Parathyroid adenoma (tissue), 2 donors: ENCODE data around the gene TAF1B.
A peak's percentile ranks its signal among the peaks of the same experiment; 100 is the strongest.

Experiments
- H2AFZ ChIP-seq: fragments of 300-600 bp; sonication (generic); one replicate; pipeline ENCODE4 v1.7.0; 2017; ENCODE audit warnings: antibody characterized with exemption, mild to moderate bottlenecking
- H3K27ac ChIP-seq: fragments of 300-600 bp; sonication (generic); one replicate; pipeline ENCODE4 v1.7.0; 2017
- H3K27me3 ChIP-seq: fragments of 300-600 bp; sonication (generic); one replicate; pipeline ENCODE4 v1.7.0; 2017; ENCODE audit warnings: low read length; ENCODE audit not compliant: control insufficient read depth, insufficient read depth
- H3K36me3 ChIP-seq: fragments of 300-600 bp; sonication (generic); one replicate; pipeline ENCODE4 v1.7.0; 2017; ENCODE audit warnings: low read length; ENCODE audit not compliant: control insufficient read depth, insufficient read depth
- H3K4me1 ChIP-seq: fragments of 300-600 bp; sonication (generic); one replicate; pipeline ENCODE4 v1.7.0; 2017; ENCODE audit warnings: control low read depth
- H3K4me2 ChIP-seq: fragments of 300-600 bp; sonication (generic); one replicate; pipeline ENCODE4 v1.7.0; 2017; ENCODE audit warnings: low read length
- H3K4me3 ChIP-seq: fragments of 300-600 bp; sonication (generic); one replicate; pipeline ENCODE4 v1.7.0; 2017; ENCODE audit warnings: low read depth, low read length
- H3K79me2 ChIP-seq: fragments of 300-600 bp; sonication (generic); one replicate; pipeline ENCODE4 v1.7.0; 2017; ENCODE audit warnings: control low read depth
- H3K9ac ChIP-seq: fragments of 300-600 bp; sonication (generic); one replicate; pipeline ENCODE4 v1.7.0; 2017; ENCODE audit warnings: mild to moderate bottlenecking
- H3K9me3 ChIP-seq: fragments of 300-600 bp; sonication (generic); one replicate; pipeline ENCODE4 v1.7.0; 2017; ENCODE audit warnings: low read length; ENCODE audit not compliant: control insufficient read depth
- TF ChIP-seq, protein P1 (sequence below): fragments of 300-600 bp; sonication (generic); IDR thresholded peaks from one replicate; pipeline ENCODE4 v1.7.0; 2017; ENCODE audit warnings: antibody characterized with exemption, mild to moderate bottlenecking
- donor health status: primary hyperparathyroidism.

The TAF1B gene

DNA sequence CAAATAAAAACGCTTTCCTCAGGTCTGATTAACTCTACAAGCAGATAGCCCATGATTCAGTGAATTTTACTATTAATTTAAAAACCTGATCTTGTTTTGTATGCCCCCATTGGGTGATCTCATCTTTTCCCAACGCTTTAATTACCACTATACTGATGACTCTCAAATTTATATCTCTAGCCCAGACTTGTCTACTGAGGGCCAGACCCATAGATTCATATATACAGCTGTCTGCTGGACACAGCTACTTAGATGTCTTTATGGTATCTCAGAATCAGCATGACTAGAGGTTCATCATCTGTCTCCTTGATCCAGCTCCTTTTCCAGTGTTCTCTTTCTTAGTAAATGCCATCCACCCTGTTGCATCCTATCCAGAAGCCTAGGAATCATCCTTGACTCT, 33.8 kb downstream of the TAF1B start:
- H3K36me3 ChIP-seq, result no peaks in the 10 kb centered on the region
- TF ChIP-seq, protein P1, sequence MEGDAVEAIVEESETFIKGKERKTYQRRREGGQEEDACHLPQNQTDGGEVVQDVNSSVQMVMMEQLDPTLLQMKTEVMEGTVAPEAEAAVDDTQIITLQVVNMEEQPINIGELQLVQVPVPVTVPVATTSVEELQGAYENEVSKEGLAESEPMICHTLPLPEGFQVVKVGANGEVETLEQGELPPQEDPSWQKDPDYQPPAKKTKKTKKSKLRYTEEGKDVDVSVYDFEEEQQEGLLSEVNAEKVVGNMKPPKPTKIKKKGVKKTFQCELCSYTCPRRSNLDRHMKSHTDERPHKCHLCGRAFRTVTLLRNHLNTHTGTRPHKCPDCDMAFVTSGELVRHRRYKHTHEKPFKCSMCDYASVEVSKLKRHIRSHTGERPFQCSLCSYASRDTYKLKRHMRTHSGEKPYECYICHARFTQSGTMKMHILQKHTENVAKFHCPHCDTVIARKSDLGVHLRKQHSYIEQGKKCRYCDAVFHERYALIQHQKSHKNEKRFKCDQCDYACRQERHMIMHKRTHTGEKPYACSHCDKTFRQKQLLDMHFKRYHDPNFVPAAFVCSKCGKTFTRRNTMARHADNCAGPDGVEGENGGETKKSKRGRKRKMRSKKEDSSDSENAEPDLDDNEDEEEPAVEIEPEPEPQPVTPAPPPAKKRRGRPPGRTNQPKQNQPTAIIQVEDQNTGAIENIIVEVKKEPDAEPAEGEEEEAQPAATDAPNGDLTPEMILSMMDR, result no peak
- H3K79me2 ChIP-seq, result no peaks in the 10 kb centered on the region
- no peaks in the 10 kb centered on the region for H3K9me3 ChIP-seq
- H2AFZ ChIP-seq, result no peak overlapping the region
- no peak overlapping the region for H3K9ac ChIP-seq
- no peaks in the 10 kb centered on the region for H3K4me1 ChIP-seq
- no peaks in the 10 kb centered on the region for H3K27me3 ChIP-seq
- H3K4me3 ChIP-seq, result no peak overlapping the region
- H3K27ac ChIP-seq, result no peak overlapping the region
- no peak overlapping the region for H3K4me2 ChIP-seq

DNA sequence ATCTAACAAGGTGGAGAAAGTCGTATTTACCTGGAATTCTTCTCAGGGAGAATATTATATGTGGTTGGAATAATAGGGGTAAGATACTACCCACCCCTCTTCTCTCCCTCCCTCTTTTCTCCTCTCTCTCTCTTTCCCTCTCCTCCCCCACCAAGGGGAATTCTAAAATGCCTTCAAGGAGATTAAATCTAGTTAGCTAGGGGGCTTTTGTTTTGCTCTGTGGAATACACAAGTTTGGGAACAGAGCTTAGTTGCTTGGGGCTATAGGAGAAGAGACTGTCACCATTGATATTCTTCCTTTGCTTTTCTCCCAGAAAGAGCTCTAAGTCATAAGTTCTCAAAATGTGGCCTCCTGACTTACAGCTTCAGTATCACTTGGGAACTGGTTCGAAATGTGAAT, 34.5 kb downstream of the TAF1B start:
- no peak overlapping the region for H3K4me3 ChIP-seq
- H3K9me3 ChIP-seq, result no peaks in the 10 kb centered on the region
- H3K79me2 ChIP-seq, result no peaks in the 10 kb centered on the region
- TF ChIP-seq, protein P1, result no peak
- H3K4me2 ChIP-seq, result no peak overlapping the region
- no peaks in the 10 kb centered on the region for H3K4me1 ChIP-seq
- H3K27ac ChIP-seq, result no peak overlapping the region
- H3K9ac ChIP-seq, result no peak overlapping the region
- H2AFZ ChIP-seq, result no peak overlapping the region
- H3K36me3 ChIP-seq, result no peaks in the 10 kb centered on the region
- no peaks in the 10 kb centered on the region for H3K27me3 ChIP-seq

DNA sequence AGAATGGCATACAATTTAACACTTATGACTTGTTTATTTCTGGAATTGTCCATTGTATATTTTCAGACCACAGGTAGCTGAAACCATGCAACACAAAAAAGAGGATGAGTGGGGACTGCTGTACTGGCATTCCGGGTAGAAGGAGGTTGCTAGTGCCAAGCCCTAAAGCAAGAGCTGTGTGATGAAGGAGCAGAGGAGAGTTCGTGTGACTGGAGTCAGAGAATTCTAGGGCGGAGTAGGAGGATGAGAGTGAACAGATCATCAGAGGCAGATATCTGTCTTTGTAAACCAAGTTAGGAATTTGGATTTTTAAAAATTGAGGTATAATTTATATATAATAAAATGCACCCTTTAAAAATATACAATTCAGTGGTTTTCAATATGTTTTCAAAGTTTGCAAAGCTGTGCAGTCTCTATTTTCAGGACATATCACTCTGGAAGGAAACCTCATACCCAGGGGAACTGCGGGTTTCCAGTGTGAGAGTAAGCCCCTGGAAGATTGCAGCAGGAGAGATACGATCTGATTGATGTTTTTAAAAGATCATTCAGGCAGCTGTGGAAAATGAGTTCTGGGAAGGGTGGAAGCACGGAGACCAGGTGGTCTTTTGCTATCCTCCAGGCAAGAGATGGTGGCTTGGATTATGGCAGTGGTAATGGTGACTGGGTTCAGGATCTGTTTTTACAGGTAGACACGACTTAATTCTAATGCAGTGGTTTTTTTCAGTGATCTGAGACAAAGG, 36.4 kb downstream of the TAF1B start:
- Histone ChIP-seq H2AFZ (no peak overlapping the region), H3K4me1 (no peaks in the 10 kb centered on the region), H3K9me3 (no peaks in the 10 kb centered on the region), H3K79me2 (no peaks in the 10 kb centered on the region), H3K9ac (no peak overlapping the region), H3K27ac (no peak overlapping the region), H3K4me3 (no peak overlapping the region), H3K36me3 (no peaks in the 10 kb centered on the region), H3K4me2 (no peak overlapping the region), H3K27me3 (no peaks in the 10 kb centered on the region)
- TF ChIP-seq, protein P1, result no peak

DNA sequence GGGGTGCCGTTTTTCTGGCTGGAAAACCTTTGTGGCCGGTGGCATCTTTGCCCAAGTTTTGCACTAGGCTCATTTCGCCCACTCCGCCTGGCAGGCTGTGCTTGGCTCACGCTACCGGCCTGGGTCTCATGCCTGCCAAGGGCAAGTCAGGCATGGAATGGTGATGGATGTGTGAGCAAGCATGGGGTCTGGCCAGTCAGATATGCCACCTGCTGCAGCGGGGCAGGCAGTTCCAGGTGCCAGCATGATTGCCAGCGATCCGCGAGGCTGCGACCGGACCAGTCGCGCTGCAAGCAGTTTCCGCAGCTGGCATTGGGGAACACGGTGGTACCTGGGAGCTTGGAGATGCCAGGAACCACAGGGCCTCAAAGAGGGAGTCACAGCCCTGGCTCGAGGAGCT, 40.6 kb downstream of the TAF1B start:
- no peak overlapping the region for H2AFZ ChIP-seq
- peaks cover 2% of the 10 kb centered on the region for H3K9me3 ChIP-seq
- TF ChIP-seq, protein P1, result no peak
- peaks cover 2% of the 10 kb centered on the region for H3K36me3 ChIP-seq
- no peak overlapping the region for H3K9ac ChIP-seq
- H3K79me2 ChIP-seq, result peaks cover 2% of the 10 kb centered on the region
- no peaks in the 10 kb centered on the region for H3K27me3 ChIP-seq
- H3K4me2 ChIP-seq, result peak overlapping the region; percentile 26
- H3K27ac ChIP-seq, result no peak overlapping the region
- H3K4me1 ChIP-seq, result peaks cover 2% of the 10 kb centered on the region
- H3K4me3 ChIP-seq, result no peak overlapping the region

DNA sequence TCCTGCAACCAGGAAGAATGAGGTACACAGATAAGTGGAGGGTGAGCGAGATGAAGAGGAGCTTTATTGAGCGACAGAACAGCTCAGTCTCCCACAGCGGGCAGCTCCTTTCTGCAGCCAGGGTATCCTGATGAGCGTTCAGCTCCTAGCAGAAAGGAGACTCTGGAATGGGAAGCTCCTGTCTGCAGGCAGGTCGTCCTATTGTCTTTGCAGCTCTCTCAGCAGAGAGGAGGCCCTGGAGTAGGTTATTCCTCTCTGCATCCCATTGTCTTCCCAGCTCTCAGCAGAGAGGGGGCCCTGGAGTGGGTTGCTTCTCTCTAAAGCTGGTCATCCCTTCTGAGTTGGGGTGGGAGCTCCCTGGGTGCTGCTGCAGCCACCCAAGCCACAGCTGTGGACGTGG, 41.2 kb downstream of the TAF1B start:
- peak overlapping the region; percentile 26 for H3K4me2 ChIP-seq
- H3K27me3 ChIP-seq, result no peaks in the 10 kb centered on the region
- H3K36me3 ChIP-seq, result peaks cover 2% of the 10 kb centered on the region
- H2AFZ ChIP-seq, result no peak overlapping the region
- TF ChIP-seq, protein P1, result no peak
- H3K4me1 ChIP-seq, result peaks cover 4% of the 10 kb centered on the region
- no peak overlapping the region for H3K4me3 ChIP-seq
- peaks cover 2% of the 10 kb centered on the region for H3K9me3 ChIP-seq
- H3K79me2 ChIP-seq, result peaks cover 2% of the 10 kb centered on the region
- H3K9ac ChIP-seq, result no peak overlapping the region
- H3K27ac ChIP-seq, result no peak overlapping the region
